HepG2 (cell line): ENCODE data around the gene COMMD9.

ENCODE experiments used
- CENPT ChIP-seq: sonication (generic); formaldehyde crosslinking; IDR thresholded peaks from 2 replicates; pipeline ENCODE4 v1.8.0; 2022; ENCODE audit warnings: low read depth, mild to moderate bottlenecking, moderate library complexity, missing genetic modification reagents
- E2F5 ChIP-seq: sonication (generic); formaldehyde crosslinking; conservative IDR thresholded peaks from 2 replicates; pipeline ENCODE4 v1.4.0; 2020; ENCODE audit warnings: missing genetic modification reagents
- HDAC2 ChIP-seq: sonication (generic); formaldehyde crosslinking; IDR thresholded peaks from 2 replicates; pipeline ENCODE4 v1.4.0; 2020; ENCODE audit warnings: missing genetic modification reagents
- USF2 ChIP-seq, 2 experiments: sonication (generic) in 1 of 2; formaldehyde crosslinking in 1 of 2; IDR thresholded peaks; 2 replicates each; pipeline versions ENCODE4 v1.5.1 to v1.6.1; 2011 to 2020; ENCODE audit warnings: borderline replicate concordance in 1 of 2, low read depth in 1 of 2, low read length in 1 of 2, mild to moderate bottlenecking in 1 of 2, missing genetic modification reagents in 1 of 2, moderate library complexity in 1 of 2
- ZNF34 ChIP-seq: sonication (generic); formaldehyde crosslinking; IDR thresholded peaks from 2 replicates; pipeline ENCODE4 v1.4.0; 2020; ENCODE audit warnings: mild to moderate bottlenecking, missing genetic modification reagents, borderline replicate concordance

GRCh38 chr11:36316049-36316448, 26.8 kb upstream of the COMMD9 start:
- TF ChIP-seq USF2 (IDR thresholded peaks at IDR 0.05; ENCODE audit: low read depth, low read length) (no peak), USF2 (CRISPR knock-in tag; IDR thresholded peaks at IDR 0.05; ENCODE audit: borderline replicate concordance) (no peak), CENPT (CRISPR knock-in tag) (no peak), HDAC2 (no peak), E2F5 (CRISPR knock-in tag) (no peak), ZNF34 (no peak)
